Measurements from ENCODE around the gene KCNJ10. TPM values are rescaled to one million over a fixed set of nuclear protein-coding genes. Genes with fewer than 3 reads are reported as not detected.
A peak's percentile ranks its signal among the peaks of the same experiment; 100 is the strongest.

Gene KCNJ10
- total RNA-seq, 2 experiments from 2014 or later, result 0.29 TPM; not detected in 1

DNA sequence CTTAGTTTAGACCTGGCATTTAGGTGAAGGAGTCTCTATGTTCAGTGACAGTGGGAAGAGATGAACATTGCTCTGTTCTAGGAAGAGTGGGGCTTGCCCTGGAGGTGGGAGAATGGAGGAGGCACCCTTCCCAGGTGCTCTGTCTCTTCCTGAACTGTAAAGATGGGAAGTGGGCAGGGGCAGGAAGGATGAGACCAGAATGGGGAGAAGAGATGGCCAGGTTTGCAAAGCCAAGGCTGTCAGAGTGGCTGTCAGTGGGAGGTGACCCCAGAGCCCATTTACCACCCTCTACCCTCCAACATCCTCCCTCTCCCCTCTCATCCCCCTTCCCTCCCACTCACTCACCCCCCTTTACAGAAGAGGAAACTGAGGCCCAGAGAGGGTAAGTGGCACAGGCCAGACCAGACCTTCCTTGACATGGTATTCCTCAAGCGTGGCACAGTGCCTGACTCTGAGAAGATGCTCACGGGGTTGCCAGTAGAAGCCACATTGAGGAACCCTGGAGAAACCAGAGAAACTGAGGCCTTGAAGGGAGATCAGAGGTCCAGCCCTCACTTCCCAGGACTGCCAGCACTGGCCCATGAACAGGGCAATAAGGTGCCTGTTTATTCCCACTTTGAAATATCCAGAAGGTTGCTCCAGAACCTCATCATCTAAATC, 29.9 kb upstream of the KCNJ10 start:
- intact Hi-C loops (cut with micrococcal nuclease; ENCODE audit: unreplicated experiment), result no loop called here
- DNase-seq (ENCODE audit: low spot score), result no peak
- Histone ChIP-seq H3K9me3 (ENCODE audit: low read length) (no peaks in the 10 kb centered on the region), H3K4me3 (ENCODE audit: low read depth, low read length, poor library complexity, severe bottlenecking) (no peak overlapping the region), H2AFZ (ENCODE audit: low read length) (peak overlapping the region; percentile 82; the same call in 1 of the 2 replicates), H3K9me2 (ENCODE audit: insufficient read depth, low read length) (no peaks in the 10 kb centered on the region), H3K4me1 (ENCODE audit: insufficient read depth, low read length, poor library complexity, severe bottlenecking) (peaks cover 47% of the 10 kb centered on the region), H3K79me2 (ENCODE audit: insufficient read depth, low read depth, low read length) (peaks cover 8% of the 10 kb centered on the region; the same call in 1 of the 2 replicates), H3K27ac (ENCODE audit: low read depth, low read length, poor library complexity, severe bottlenecking) (peak overlapping the region; percentile 6), H3K4me2 (ENCODE audit: low read length) (peak overlapping the region; percentile 78), H3K36me3 (ENCODE audit: insufficient read depth, low read length) (0 out of 2 replicates have a peak, but pooled peaks cover 2% of the 10 kb centered on the region), H4K20me1 (ENCODE audit: insufficient read depth, low read length) (no peaks in the 10 kb centered on the region)
- no TSS peak for BruUV-seq (replicated peaks)
- ChIA-PET POLR2A (interaction anchor here (1.5 kb wide), 1 partner anchor 152 kb away, joined by 5 read pairs; no protein-coding TSS in a partner anchor), CTCF (ENCODE audit: unreplicated experiment) (interaction anchor here (2.2 kb wide), 1 partner anchor 152 kb away, joined by 8 read pairs; no protein-coding TSS in a partner anchor)
- TF ChIP-seq, protein P1, sequence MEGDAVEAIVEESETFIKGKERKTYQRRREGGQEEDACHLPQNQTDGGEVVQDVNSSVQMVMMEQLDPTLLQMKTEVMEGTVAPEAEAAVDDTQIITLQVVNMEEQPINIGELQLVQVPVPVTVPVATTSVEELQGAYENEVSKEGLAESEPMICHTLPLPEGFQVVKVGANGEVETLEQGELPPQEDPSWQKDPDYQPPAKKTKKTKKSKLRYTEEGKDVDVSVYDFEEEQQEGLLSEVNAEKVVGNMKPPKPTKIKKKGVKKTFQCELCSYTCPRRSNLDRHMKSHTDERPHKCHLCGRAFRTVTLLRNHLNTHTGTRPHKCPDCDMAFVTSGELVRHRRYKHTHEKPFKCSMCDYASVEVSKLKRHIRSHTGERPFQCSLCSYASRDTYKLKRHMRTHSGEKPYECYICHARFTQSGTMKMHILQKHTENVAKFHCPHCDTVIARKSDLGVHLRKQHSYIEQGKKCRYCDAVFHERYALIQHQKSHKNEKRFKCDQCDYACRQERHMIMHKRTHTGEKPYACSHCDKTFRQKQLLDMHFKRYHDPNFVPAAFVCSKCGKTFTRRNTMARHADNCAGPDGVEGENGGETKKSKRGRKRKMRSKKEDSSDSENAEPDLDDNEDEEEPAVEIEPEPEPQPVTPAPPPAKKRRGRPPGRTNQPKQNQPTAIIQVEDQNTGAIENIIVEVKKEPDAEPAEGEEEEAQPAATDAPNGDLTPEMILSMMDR (conservative IDR thresholded peaks at IDR 0.05; ENCODE audit: low read length), result no peak
- no peak for TF ChIP-seq EZH2phosphoT487 (IDR thresholded peaks at IDR 0.05; ENCODE audit: borderline replicate concordance, low read depth, low read length)

DNA sequence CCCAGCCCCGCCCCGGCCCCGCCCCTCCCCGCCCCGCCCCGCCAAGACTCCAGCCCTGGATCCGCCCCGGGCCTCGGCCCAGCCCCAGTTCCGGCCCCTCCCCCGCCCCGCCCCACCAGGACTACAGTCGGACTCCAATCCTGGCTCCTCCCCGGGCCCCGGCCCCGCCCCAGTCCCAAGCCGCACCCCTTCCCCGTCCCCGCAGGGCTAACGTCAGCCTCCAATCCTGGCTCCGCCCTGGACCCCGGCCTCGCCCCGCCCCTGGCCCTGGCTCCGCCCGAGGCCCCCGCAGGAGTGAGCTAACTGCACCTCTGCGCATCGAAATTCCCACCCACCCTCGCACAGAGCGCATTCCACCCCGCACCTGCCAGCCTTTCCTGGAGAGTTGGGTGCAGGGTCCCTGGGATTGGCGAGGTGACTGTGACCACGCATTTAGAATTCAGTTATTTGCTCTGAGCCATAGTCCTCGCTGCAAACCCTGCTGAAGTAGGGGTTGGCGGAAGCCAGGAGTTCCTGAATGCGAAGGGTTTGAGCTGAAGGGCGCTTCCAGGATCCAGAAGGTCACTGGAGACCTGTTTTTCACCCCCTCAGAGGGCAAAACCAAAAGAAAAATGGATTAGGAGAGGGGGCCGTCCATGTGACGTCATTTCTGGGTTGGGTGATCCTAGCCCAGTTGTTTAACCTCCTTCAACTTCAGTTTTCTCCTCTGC, 29.0 kb upstream of the KCNJ10 start:
- H3K79me2 ChIP-seq (ENCODE audit: insufficient read depth, low read depth, low read length), result peaks cover 8% of the 10 kb centered on the region; the same call in 1 of the 2 replicates
- H3K4me1 ChIP-seq (ENCODE audit: insufficient read depth, low read length, poor library complexity, severe bottlenecking), result peaks cover 47% of the 10 kb centered on the region
- H3K4me3 ChIP-seq (ENCODE audit: low read depth, low read length, poor library complexity, severe bottlenecking), result peak overlapping the region; percentile 62
- H3K9me2 ChIP-seq (ENCODE audit: insufficient read depth, low read length), result no peaks in the 10 kb centered on the region
- H4K20me1 ChIP-seq (ENCODE audit: insufficient read depth, low read length), result no peaks in the 10 kb centered on the region
- intact Hi-C loops (cut with micrococcal nuclease; ENCODE audit: unreplicated experiment), result no loop called here
- H3K27ac ChIP-seq (ENCODE audit: low read depth, low read length, poor library complexity, severe bottlenecking), result peak overlapping the region; percentile 6
- ChIA-PET POLR2A (interaction anchor here (0.6 to 2.2 kb wide), 4 partner anchors 20 to 298 kb away, joined by 3 to 8 read pairs (median 5); partner anchors contain the start of gene DCAF8), CTCF (ENCODE audit: unreplicated experiment) (interaction anchor here (2.2 kb wide), 1 partner anchor 153 kb away, joined by 8 read pairs; no protein-coding TSS in a partner anchor)
- H2AFZ ChIP-seq (ENCODE audit: low read length), result peak overlapping the region; percentile 82
- peaks cover 10% of the 10 kb centered on the region; the same call in 1 of the 2 replicates for H3K36me3 ChIP-seq (ENCODE audit: insufficient read depth, low read length)
- H3K4me2 ChIP-seq (ENCODE audit: low read length), result peak overlapping the region; percentile 78
- peak; percentile 95 for DNase-seq (ENCODE audit: low spot score)
- no peak for TF ChIP-seq EZH2phosphoT487 (IDR thresholded peaks at IDR 0.05; ENCODE audit: borderline replicate concordance, low read depth, low read length)
- TF ChIP-seq, protein P1 (conservative IDR thresholded peaks at IDR 0.05; ENCODE audit: low read length), result no peak
- BruUV-seq (replicated peaks), result no TSS peak
- no peaks in the 10 kb centered on the region for H3K9me3 ChIP-seq (ENCODE audit: low read length)
